Measurements from ENCODE around the gene CACNG7.
A peak's percentile ranks its signal among the peaks of the same experiment; 100 is the strongest.

Gene CACNG7

DNA sequence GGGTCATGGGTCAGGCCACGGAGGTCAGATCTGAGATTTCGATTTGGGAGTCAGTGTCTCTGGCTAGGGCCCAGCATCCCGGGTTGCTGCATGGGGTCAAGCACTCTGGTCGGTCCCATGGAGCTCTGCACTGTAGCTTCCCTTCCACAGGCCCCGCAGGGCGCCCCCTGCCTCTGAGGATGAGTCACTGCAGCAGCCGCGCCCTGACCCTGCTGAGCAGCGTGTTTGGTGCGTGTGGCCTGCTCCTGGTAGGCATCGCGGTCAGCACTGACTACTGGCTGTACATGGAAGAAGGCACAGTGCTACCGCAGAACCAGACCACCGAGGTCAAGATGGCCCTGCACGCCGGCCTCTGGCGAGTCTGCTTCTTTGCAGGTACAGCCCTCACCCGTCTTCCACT lies 3.6 kb downstream of the CACNG7 start:
- TF ChIP-seq, protein P1, sequence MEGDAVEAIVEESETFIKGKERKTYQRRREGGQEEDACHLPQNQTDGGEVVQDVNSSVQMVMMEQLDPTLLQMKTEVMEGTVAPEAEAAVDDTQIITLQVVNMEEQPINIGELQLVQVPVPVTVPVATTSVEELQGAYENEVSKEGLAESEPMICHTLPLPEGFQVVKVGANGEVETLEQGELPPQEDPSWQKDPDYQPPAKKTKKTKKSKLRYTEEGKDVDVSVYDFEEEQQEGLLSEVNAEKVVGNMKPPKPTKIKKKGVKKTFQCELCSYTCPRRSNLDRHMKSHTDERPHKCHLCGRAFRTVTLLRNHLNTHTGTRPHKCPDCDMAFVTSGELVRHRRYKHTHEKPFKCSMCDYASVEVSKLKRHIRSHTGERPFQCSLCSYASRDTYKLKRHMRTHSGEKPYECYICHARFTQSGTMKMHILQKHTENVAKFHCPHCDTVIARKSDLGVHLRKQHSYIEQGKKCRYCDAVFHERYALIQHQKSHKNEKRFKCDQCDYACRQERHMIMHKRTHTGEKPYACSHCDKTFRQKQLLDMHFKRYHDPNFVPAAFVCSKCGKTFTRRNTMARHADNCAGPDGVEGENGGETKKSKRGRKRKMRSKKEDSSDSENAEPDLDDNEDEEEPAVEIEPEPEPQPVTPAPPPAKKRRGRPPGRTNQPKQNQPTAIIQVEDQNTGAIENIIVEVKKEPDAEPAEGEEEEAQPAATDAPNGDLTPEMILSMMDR (IDR thresholded peaks at IDR 0.05; ENCODE audit: insufficient read depth, missing control alignments): peak; percentile 20
- FAIRE-seq: no peak
- no peak for DNase-seq (ENCODE audit: insufficient read length, low spot score)

DNA sequence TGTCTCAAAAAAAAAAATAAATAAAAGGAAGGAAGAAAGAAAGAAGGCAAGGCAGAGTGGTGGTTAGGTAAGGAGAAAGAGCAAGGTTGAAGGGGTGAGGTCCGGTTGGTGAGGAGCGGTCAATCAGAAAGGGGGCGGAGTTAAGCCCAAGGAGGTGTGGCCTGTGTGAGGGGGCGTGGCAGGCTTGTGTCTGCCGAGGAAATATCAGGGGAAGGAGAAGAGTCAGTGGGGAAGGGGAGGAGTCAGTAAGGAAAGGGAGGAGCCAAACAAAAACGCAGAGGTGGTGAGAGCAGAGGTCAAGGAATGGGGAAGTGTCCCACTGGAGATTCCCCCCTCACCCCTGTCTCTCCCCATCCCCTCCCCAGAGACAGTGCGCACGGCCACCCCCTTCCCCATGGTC lies 5.9 kb downstream of the CACNG7 start:
- DNase-seq (ENCODE audit: insufficient read length, low spot score): no peak
- FAIRE-seq: no peak
- TF ChIP-seq, protein P1 (IDR thresholded peaks at IDR 0.05; ENCODE audit: insufficient read depth, missing control alignments): no peak

DNA sequence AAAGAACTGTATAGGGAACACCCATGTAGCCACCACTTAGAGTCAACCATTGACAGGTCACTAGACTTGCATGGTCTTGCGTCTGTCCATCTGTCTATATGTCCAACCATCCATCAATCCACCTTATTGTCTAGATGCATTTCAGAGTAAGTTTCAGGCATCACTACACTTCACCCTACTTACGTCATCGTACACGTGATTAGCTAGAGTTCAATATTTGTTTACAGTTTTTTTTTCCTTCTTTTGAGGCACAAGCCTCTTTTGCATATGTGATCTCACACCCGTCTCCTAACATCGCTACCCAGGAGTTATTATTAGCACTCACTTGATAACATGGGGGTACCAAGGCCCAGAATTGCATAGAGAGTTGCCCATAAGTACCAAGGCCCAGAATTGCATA lies 6.9 kb downstream of the CACNG7 start:
- FAIRE-seq: no peak
- no peak for DNase-seq (ENCODE audit: insufficient read length, low spot score)
- TF ChIP-seq, protein P1 (IDR thresholded peaks at IDR 0.05; ENCODE audit: insufficient read depth, missing control alignments): no peak

DNA sequence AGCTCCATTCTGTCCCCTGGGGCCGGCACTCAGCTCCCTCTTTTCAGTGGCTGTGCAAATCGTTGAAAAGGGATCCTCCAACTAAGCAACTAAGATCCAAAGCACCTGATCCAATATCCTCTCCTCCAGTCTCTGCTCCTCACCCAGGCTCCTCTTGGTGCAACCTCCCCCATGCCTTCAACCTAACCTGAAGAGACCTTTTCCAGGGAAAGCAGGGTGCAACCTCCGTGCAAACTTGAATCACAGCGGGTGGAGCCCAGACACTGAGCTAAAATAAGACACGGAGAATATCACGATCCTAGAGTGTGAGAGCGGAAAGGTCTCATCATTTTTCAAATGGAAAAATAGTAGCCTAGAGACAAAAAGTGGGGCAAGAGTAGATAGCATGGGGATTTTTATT lies 8.3 kb downstream of the CACNG7 start:
- FAIRE-seq (no peak), DNase-seq (ENCODE audit: insufficient read length, low spot score) (no peak)
- TF ChIP-seq, protein P1 (IDR thresholded peaks at IDR 0.05; ENCODE audit: insufficient read depth, missing control alignments): no peak

DNA sequence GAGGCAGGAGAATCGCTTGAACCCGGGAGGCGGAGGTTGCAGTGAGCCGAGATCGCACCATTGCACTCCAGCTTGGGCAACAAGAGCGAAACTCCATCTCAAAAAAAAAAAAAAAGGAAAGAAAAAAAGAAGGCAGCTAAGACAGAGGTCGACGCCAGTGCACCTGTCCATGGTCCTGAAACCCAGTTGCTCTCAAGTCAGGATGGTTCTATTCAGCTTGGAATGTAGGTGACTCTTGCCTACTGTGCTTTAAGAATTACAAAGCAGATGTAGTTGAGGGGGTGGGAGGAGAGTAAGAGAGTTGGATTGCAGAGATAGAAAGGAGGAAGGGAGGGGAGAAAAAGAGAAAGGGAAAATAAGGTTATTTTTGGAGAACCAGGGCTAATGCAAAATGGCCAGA lies 18.7 kb downstream of the CACNG7 start:
- TF ChIP-seq, protein P1 (IDR thresholded peaks at IDR 0.05; ENCODE audit: insufficient read depth, missing control alignments): no peak
- no peak for DNase-seq (ENCODE audit: insufficient read length, low spot score)
- no peak for FAIRE-seq

DNA sequence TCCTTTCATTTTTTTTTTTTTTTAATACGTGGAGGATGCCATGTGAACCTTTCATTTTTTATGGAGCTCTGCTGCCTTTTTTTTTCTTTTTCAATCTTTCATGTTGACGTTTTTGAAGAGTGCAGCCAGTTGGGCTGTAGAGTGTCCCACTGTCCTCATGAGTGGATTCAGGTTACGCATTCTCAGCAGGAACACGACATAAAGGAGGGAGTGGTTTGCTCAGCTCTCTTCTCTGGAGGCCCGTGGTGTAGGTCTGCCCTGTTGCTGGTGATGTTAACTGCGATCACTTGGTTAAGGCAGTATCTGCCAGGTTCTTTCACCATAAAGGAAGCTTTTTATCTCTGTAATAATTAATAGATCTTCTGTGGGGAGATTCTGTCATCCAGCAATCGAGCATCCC lies 27.0 kb downstream of the CACNG7 start:
- TF ChIP-seq, protein P1 (IDR thresholded peaks at IDR 0.05; ENCODE audit: insufficient read depth, missing control alignments): no peak
- no peak for FAIRE-seq
- no peak for DNase-seq (ENCODE audit: insufficient read length, low spot score)

DNA sequence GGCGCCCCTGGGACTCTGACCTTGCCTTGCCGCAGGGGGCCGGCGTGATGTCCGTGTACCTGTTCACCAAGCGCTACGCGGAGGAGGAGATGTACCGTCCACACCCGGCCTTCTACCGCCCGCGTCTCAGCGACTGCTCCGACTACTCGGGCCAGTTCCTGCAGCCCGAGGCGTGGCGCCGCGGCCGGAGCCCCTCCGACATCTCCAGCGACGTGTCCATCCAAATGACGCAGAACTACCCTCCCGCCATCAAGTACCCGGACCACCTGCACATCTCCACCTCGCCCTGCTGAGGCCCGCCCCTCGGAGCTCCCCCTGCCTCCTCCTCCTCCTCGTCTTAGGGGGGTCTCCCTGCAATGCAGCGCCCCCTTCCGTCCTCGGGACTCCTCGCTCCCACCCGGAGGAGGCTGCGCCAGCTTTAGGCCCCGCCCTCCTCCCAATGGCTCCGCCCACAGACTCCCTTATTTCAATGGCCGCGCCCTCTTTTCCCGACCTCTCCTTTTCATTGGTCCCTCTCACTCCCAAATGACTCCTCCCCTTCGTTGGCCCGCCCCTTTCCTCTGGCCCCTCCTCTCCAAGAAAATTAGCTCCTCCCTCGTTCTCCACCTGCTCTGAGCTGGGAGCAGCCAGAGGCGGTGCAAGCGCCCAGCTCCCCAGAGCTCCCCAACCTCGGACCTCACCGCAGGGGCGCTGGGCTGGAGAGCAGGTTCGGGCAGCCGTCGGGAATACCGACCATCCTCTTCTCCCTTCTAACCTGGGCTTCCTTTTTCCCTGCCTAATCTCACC lies 33.1 kb downstream of the CACNG7 start:
- TF ChIP-seq, protein P1 (IDR thresholded peaks at IDR 0.05; ENCODE audit: insufficient read depth, missing control alignments): no peak
- FAIRE-seq: no peak
- no peak for DNase-seq (ENCODE audit: insufficient read length, low spot score)

Data from D721Med (cell line).